HG02610 (cell line): Measurements from ENCODE around the gene GRM2.

Source experiments
- ATAC-seq: cut with Tn5 transposase; IDR thresholded peaks from one replicate; pipeline ENCODE4 v1.9.1; 2021; ENCODE audit warnings: mild to moderate bottlenecking, moderate library complexity; ENCODE audit not compliant: unreplicated experiment

The GRM2 gene

GRCh38 chr3:51703761-51704510, 2.9 kb upstream of the GRM2 start:
- ATAC-seq: no peak

GRCh38 chr3:51704511-51704950, 2.3 kb upstream of the GRM2 start:
- no peak for ATAC-seq

- ATAC-seq: no peak
Measured at GRCh38 chr3:51705276-51706020, 1.4 kb upstream of the GRM2 start.

GRCh38 chr3:51706021-51706485, 815 bp upstream of the GRM2 start:
- ATAC-seq: no peak

DNA sequence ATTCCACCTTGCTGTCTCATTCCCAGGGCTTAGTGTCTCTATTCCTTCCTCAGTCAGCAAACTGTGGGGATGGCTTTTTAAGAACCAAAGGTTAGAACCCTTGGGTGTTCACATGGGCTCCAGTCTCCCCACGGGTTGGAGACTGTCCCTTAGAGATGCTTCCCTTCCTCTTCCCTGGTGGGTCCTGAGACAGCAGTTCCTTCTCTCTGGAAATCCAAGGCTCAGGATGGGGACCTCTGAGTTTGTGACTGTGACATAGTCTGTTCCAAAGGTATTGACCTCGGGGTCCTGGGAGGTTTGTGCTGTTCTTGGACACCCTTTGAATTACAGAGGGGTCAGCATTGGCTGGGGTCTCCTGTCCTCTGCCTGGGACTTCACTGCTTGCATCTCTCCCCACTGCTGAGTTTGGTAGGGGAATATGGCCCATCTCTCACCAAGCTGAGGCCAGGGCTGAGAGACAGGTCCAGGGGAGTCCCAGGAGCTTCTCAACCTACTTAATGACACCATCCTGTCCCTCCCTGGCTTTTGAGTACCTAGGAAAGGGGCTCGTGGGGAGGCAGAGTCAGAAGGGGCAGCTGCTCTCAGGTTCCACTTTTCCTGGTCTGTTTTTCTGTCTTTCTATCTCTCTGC, 1.5 kb downstream of the GRM2 start:
- ATAC-seq: no peak

- no peak for ATAC-seq
Measured at GRCh38 chr3:51709004-51709420, 2.1 kb downstream of the GRM2 start.

DNA sequence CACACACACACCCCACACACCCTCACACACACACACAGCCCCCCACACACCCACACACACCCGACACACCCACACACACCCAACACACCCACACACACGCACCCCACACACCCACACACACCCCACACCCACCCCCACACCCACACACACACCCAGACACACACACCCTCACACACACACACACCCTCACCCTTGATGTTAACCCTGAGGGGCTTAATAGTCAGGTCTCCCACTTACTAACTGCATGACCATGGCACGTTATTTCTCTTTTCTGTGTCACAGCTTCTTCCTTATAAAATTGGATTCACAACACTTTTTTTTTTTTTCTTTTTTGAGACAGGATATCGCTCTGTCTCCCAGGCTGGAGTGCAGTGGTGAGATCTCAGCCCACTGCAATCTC, 2.8 kb downstream of the GRM2 start:
- ATAC-seq: no peak

DNA sequence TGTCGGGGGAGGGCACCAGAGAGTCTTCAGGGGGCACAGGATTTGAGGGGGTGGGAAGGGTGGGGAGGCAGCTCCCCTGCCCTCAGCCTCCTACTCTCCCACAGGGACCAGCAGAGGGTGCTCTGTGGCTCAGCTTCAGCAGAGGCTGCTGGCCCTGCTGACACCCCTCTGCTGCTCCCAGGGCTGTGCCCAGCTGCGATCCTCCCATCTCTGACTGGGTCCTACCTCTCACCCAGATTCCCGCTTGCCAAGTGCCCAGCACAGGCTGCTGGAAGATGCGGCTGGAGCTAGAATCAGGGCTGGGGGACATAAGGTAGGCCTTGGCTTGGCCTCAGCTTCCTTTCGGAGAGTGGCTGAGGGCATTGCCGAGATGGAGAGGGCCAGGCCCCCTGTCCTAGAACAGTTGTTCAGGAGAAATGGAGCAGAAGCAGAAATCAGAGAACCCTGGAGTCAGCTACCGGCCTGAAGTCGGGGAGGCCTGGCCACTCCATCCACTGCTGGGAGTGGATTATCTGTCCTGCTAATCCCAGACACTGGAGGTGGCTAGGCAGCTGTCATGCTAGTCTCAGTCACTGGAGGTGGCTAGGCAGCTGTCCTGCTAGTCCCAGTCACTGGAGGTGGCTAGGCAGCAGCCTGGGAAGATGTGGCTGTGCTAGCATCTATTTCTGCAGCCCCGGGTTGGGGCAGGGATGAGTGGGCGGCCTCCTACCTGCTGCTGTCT, 3.9 kb downstream of the GRM2 start:
- ATAC-seq: no peak

DNA sequence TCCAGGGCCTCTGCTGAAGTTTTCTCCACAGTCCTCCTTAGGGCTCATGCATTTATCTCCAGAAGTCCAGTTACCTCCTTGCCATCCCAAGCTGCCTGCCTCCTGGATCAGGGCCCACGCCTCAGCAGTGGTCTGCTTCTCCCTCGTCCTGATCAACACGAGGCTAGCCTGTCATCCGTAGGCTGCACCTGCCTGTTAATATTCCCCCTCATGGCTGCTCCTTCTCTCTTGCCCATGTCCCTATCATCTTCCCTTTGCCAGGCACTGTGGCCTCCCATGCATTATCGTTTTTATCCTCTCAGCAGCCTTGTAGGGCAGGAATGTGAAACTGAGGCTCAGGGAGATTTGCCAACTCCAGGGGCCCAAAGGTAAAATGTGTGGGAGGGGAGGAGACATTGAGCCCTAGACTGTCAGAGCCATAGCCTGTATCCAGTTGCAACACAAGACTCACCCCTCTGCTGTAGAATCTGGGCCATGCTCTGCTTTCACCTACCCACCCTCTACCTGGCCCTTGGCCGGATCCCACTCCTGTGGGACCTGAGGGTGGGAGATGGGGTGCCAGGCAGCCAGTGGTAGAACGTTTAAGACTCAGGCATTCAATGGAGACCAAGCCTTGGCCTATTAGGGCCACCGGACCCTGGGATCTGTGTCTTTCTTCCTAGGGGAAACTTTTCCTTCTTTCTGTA, 4.6 kb downstream of the GRM2 start:
- ATAC-seq: no peak

GRCh38 chr3:51712038-51712420, 5.2 kb downstream of the GRM2 start:
- ATAC-seq: no peak

DNA sequence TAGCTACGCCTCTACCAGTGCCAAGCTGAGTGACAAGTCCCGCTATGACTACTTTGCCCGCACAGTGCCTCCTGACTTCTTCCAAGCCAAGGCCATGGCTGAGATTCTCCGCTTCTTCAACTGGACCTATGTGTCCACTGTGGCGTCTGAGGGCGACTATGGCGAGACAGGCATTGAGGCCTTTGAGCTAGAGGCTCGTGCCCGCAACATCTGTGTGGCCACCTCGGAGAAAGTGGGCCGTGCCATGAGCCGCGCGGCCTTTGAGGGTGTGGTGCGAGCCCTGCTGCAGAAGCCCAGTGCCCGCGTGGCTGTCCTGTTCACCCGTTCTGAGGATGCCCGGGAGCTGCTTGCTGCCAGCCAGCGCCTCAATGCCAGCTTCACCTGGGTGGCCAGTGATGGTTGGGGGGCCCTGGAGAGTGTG, 5.7 kb downstream of the GRM2 start:
- no peak for ATAC-seq

GRCh38 chr3:51712963-51713362, 6.1 kb downstream of the GRM2 start:
- ATAC-seq: no peak

DNA sequence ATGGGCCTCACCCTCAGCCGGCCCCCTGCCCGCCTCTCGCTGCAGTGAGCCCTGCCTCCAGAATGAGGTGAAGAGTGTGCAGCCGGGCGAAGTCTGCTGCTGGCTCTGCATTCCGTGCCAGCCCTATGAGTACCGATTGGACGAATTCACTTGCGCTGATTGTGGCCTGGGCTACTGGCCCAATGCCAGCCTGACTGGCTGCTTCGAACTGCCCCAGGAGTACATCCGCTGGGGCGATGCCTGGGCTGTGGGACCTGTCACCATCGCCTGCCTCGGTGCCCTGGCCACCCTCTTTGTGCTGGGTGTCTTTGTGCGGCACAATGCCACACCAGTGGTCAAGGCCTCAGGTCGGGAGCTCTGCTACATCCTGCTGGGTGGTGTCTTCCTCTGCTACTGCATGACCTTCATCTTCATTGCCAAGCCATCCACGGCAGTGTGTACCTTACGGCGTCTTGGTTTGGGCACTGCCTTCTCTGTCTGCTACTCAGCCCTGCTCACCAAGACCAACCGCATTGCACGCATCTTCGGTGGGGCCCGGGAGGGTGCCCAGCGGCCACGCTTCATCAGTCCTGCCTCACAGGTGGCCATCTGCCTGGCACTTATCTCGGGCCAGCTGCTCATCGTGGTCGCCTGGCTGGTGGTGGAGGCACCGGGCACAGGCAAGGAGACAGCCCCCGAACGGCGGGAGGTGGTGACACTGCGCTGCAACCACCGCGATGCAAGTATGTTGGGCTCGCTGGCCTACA, 8.5 kb downstream of the GRM2 start:
- ATAC-seq: no peak

DNA sequence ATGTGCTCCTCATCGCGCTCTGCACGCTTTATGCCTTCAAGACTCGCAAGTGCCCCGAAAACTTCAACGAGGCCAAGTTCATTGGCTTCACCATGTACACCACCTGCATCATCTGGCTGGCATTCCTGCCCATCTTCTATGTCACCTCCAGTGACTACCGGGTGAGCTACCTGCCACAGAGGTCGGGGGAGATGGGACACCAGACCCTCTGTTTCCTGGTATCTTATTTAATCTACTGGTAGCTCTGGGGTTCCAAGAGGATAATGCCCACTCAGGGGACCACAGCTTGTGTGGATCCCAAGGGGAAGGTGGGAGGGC, 9.1 kb downstream of the GRM2 start:
- no peak for ATAC-seq

DNA sequence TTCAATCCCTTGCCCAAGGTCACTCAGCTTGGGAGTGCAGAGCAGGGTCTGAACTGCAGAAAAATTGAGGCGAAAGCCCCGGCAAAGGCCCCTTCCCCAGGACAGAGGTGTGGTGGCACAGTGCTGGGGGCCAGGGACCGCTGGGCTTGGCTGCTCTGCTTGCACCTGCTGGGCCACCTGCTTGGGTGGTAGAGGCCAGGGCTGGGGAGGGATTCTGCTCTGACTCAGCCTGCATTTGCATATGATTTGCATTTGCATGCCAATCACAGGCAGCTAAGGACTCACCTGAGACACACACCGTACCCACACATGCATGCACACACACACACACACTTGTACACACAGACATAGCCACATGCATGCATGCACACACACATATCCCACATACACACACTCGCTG, 9.9 kb downstream of the GRM2 start:
- ATAC-seq: no peak

DNA sequence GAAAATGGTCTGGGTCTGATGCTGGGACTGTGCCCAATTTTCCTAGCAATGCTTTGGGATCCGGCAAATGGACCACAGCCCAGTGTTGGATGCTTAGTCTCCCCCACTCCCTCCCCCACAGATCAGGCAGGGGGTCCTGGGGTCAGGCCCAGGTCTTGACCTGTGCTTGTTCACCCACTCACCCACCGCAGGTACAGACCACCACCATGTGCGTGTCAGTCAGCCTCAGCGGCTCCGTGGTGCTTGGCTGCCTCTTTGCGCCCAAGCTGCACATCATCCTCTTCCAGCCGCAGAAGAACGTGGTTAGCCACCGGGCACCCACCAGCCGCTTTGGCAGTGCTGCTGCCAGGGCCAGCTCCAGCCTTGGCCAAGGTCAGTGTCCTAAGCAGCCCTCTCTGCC, 10.6 kb downstream of the GRM2 start:
- ATAC-seq: no peak

DNA sequence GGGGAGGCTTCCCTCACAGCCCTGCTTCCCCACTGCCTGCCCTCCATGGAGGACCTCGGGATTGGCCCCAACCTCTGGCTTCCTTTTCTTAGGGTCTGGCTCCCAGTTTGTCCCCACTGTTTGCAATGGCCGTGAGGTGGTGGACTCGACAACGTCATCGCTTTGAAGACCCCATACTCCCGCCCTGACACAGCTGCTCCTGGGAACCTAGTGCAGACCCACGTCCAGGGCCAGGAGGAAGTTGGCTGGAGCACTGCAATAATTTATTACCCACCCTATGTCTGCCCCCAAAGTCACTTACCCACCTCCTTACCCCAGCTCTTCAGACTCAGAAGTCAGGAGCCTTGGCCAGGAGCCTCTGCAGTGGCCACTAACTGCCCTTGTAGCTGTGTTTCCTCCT, 11.1 kb downstream of the GRM2 start:
- ATAC-seq: no peak

DNA sequence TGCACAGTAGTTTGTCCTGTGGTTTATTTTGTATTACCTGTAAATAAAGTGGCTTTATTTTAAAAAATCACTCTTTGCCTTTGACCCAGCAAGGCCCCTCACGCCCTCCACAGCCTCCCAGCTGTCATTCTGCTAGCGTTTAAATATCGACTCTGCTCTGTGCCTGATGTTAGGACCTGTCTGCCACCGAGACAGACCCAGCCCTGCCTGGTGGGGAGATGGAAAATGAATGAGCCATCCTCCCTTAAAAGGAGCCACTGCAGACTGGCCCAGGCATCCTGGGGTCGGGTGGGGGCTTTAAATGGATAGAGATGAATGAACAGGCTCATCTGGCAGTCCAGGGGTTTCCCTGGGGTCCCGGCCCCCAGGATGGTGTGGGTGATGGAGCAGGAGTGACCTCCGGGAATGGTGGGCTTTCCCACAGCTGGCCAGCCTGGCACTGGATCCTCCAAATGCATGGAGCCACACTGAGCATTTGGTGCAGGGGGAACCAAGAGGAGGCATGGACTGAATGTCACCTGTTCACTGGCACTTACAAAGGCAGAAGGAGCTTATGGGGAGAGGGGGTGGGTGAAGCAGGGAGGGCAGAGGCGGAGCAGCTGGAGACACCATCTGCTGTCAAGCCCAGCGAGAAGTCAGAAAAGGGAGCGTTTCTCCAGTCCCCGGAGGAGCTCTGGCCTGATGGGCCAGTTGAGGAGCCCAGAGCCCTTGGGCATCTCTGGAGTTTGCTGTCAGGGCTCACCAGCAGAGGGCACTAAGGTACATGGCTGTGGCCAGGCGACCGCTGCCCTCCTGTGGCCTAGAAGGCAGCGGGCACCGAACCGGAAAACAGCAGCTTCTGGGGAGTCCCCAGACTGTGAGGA, 11.9 kb downstream of the GRM2 start:
- no peak for ATAC-seq

DNA sequence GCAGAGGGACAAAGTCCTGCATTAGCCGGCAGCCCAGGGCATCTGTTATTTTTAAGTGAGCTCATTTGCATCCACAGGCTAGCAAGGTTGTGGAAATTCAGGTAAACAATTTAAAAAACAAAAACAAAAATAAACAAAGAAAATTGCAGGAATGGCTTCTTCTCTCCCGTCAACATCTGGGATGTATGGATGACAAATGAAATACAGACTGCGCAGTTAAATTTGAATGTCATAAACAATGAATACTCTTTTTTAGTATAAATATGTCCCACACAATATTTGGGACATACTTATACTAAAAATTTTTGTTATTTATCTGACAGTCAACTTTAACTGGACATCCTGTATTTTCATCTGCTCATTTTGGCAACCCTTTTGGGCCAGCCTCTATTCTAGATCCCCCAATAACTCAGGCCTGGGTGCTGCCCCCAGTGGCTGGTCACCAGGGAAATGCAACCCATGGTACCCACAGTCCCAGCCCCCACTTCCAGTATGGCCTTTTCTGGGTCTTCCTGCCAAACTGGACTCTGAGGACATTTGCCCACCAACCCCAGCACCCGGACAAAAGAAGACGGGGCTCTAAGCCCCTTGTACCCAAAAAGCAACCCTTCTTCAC, 12.7 kb downstream of the GRM2 start:
- ATAC-seq: no peak
